Measurements from ENCODE around the gene MT2A.

- TF ChIP-seq POLR2AphosphoS5 (IDR thresholded peaks at IDR 0.05; ENCODE audit: low read depth, low read length) = no peak
- no peak for TF ChIP-seq POLR2A (IDR thresholded peaks at IDR 0.05; ENCODE audit: low read depth, low read length)
- TF ChIP-seq TAF1 (IDR thresholded peaks at IDR 0.05; ENCODE audit: low read depth, low read length) = no peak
- TF ChIP-seq SPI1 (IDR thresholded peaks at IDR 0.05; ENCODE audit: low read depth, low read length) = no peak
- TF ChIP-seq POU2F2 (IDR thresholded peaks at IDR 0.05; ENCODE audit: low read depth, low read length) = no peak
Observed at GRCh38 chr16:56626685-56627084, 18.3 kb downstream of the MT2A start.

Data from GM12891 (cell line).